LNCaP clone FGC (cell line): Measurements from ENCODE around the gene PPP1R14B.
"Not testable (repeated sequence)": the region's sequence is repeated elsewhere in the genome, so short reads cannot be mapped to it uniquely, and the experiment has no call there.

ENCODE experiments used
- DNase-seq: peaks from one replicate; pipeline ENCODE4 v3.0.0-alpha.2; 2011; ENCODE audit warnings: low read depth
- H3K4me3 ChIP-seq: 2 replicates; pipeline ENCODE4 v1.5.1; 2011; ENCODE audit warnings: mild to moderate bottlenecking, low read depth, low read length, control low read depth
- TF ChIP-seq, protein P1 (sequence below): IDR thresholded peaks from 2 replicates; pipeline ENCODE4 v1.5.1; 2012; ENCODE audit warnings: mild to moderate bottlenecking; ENCODE audit not compliant: control insufficient read depth, insufficient read depth; ENCODE audit errors: extremely low read depth

PPP1R14B gene

DNA sequence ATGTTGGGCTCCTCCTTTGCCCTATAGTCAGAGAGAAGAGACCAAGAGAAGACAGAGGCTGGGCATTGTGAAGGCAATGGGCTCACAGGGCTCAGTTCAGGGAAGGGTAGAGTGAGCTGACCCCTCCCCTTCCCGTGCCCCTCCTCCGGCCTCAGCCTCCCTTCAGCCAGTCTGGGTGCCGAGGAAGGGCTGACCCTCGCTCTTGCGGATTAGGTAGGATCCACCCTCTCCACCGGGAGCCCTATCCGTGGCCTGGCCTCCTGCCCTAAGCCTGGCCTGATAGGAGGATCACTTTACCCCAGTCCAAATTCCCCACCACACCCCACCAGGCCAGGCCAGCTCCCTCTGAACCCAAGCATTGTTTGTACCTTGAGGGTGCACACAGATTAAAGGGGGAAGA, 1.8 kb upstream of the PPP1R14B start:
- H3K4me3 ChIP-seq: no peak overlapping the region

DNA sequence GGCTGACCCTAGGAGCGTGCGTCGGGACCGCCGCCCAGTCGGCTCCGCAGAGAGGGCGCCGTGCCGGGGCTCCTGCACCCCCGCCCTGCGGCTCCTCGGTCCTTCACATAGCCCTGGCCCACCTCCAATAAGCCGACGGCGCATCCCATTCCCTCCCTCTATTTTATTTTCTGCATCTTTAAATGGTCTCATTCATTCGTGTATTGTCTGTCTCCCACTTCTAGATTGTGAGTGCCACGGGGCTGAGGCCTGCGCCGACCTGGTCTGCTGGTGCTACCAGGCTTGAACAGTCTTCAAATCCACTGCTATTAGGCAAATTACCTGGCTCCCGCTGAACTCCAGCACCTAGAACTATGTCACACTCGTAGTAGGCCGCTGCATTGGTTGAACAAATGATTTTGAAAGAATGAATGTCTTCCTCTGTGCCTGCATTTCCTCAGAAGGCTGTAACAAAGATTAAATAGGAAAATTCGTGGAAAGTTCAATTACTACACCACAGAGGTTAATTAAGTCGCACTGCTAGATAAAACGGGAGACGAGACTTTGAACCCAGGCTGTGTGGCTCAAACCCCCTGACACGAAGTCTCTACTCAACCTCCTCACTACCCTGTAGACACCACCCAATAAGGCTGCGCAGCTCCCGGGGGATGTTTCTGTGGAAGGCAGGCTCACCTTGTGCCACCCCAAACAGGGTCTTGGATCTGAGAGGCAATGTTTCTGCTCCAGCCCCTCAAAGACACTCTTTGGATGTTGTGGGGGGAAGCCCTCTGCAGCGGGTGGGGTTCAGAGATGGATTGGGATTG, 1.2 kb upstream of the PPP1R14B start:
- TF ChIP-seq, protein P1, sequence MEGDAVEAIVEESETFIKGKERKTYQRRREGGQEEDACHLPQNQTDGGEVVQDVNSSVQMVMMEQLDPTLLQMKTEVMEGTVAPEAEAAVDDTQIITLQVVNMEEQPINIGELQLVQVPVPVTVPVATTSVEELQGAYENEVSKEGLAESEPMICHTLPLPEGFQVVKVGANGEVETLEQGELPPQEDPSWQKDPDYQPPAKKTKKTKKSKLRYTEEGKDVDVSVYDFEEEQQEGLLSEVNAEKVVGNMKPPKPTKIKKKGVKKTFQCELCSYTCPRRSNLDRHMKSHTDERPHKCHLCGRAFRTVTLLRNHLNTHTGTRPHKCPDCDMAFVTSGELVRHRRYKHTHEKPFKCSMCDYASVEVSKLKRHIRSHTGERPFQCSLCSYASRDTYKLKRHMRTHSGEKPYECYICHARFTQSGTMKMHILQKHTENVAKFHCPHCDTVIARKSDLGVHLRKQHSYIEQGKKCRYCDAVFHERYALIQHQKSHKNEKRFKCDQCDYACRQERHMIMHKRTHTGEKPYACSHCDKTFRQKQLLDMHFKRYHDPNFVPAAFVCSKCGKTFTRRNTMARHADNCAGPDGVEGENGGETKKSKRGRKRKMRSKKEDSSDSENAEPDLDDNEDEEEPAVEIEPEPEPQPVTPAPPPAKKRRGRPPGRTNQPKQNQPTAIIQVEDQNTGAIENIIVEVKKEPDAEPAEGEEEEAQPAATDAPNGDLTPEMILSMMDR: no peak
- DNase-seq: no peak
- peak overlapping the region; percentile 64 for H3K4me3 ChIP-seq

More for the DNA sequence above, 1.8 kb upstream of the PPP1R14B start:
- no peak for DNase-seq
- TF ChIP-seq, protein P1: no peak

DNA sequence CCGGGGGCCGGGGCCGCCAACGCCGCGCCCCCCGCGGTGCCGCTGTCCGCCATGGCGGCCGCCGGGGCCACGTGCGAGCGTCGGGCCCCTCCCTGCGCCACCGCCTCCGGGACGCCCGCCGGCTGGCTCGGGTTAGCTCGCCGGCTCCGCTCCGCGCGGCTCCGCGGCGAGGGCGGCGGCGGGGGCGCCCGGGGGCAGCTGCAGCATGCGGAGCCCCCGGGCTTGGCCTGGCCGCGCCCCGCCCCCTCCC, 197 bp downstream of the PPP1R14B start:
- not testable (repeated sequence) for DNase-seq
- peak overlapping the region; percentile 96 for H3K4me3 ChIP-seq

DNA sequence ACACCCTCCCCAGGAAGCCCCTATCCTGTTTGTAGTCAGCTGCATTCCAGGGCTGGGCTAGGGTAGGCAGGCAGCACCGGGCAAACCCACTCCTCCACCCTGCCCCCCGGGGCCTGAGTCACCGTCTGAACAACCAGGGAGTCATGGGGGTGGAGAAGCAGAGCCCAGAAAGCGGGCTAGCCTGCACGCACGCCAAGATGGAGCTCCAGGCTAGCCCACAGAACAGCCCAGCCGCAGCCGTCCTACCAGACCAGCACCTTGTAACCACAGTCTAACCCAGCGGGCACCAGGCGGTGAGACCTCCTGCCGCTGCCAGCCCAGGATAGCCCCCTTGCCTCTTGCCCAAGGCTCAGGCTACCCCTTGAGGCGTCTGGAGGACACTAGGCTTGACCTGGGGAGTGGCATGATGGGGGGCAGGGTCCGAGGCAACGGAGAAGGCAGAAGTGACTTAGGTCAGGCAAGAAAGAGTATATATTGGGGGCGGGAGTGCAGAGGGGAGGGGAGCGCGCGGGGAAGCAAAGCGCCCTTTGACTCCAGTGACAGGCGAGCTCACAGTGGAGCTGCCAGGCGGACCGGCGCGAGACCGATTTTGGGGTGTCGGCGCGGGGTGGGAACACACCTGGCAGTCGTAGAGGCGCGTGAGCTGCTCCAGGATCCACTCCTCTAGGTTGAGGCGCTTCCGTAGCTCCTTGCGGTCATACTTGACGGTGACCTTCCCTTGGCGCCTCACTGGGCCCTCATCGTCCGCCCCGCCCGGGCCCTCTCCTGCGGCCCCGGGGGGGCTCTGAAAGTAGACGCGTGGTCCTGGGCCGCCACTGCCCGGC, 734 bp downstream of the PPP1R14B start:
- TF ChIP-seq, protein P1: no peak
- peak overlapping the region; percentile 96 for H3K4me3 ChIP-seq
- DNase-seq: no peak

DNA sequence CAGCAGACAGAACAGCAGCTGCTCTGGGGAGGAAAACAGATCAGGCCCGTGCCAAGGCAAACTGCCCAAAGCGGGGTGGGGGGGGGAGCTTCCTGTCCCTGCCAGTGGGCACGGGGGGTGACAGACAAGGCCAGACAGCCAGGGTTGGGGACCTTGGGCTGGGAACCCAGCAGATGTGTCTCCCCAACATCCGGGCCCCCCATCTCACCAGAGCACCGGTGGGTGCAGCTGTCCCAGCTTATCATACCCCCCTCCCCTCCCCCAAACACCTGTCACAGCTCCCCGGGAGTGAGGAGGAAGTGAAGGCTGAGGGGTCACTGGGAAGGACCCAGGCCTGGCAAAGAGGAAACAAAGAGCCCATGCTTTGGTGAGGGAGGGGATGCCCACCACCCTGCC, 1.3 kb downstream of the PPP1R14B start:
- DNase-seq: no peak
- TF ChIP-seq, protein P1: no peak
- H3K4me3 ChIP-seq: peak overlapping the region; percentile 96

DNA sequence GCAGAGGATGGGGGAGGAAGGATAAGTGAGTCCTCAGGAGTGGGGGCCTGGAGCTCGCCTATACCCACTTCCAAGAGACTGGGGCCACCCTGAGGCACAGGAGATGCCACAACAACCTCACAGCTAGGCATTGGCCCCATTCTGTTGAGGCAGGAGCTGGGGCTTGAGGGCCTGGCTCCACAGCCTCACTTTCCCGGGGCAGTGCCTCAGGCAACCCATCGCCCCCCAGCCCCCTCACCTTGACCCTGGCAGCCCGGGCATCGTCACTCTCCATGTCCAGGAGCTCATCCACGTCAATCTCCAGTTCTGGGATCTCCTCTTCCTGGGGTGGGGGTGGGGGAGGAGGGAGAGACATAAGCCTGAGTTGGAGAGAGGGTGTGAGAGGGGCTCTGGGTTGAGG, 1.8 kb downstream of the PPP1R14B start:
- H3K4me3 ChIP-seq: peak overlapping the region; percentile 96
- no peak for DNase-seq
- TF ChIP-seq, protein P1: no peak

DNA sequence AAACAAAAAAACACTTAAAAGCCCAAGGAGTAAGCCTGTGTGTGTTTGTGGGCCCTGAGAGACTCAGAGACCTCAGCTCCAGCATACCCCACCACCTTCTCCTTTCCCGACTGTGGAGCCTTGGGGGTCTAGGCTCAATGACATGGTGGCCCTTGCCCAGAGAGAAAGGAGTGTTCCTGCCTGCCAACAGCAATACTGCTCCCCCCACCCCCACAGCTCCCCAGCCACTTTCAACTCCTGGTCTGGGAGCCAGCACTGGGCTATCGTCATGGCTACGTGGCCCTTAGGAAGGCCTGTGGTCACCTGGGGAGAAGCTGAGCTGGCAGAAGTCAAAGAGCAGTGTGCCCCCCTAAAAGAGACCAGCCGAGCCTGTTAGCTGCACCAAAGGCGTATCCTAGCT, 2.6 kb downstream of the PPP1R14B start:
- DNase-seq: no peak
- H3K4me3 ChIP-seq: no peak overlapping the region
- TF ChIP-seq, protein P1: no peak
